CD4-positive, alpha-beta T cell treated with Interleukin-6 for 4 hours (primary cell): ENCODE results near the gene FHOD3.

Source experiments
- DNase-seq: peaks from one replicate; pipeline ENCODE4 v3.0.0-alpha.2; 2020; ENCODE audit warnings: mixed read lengths

Gene FHOD3

DNA sequence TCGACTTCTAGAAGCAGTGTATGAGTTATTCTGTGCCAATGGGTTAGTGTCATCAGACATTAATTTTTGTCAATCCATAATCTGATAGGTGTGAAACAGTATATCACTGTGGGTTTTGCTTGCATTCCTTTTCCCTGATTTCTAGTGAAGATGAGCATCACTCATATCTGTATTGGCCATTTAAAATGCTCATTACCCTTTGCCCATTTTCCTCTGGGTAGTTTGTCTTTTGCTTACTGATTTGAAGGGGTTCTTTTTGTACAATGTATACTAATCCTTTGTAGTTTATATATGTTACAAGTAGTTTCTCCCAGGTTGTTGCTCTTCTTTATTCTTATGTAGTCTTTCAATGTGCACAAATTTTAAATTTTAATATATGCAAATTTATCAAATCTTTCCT lies 379.1 kb downstream of the FHOD3 start:
- DNase-seq, result no peak

DNA sequence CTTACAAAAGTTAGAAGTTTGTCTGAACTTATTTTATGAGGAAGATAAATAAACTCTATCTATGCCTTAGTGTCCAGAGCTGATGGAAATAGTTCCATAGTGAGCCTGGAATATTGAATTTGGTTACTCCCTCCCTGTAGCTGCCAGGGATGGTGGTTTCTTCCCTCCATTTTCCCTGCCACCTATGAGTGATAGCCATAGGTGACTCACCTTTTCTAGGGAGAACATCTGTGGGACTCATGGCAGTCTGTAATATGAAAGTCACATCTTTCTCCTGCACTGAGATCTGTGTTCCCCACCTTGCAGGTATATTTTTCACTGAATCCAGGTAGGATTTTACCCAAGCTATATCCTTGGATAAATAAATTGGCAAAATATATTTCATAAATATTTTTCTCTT lies 382.5 kb downstream of the FHOD3 start:
- DNase-seq, result no peak

DNA sequence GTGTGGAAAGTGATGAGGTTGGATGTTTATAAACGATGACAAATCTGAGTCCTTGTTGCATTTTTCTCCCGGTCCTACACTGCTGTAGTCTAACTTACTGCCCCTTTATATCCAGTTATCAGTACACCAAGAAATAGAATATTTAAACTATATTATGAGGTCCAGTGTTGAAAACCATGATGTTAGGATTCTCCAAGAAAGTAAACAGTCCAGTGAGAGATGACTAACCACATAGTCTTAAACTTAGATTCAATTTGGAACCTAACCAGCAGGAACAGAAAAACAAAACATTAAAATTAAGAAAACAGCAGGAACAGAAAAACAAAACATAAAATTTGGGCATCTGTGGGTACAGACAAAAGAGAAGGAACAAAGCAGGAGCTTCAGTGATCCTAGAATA lies 388.1 kb downstream of the FHOD3 start:
- DNase-seq, result no peak

DNA sequence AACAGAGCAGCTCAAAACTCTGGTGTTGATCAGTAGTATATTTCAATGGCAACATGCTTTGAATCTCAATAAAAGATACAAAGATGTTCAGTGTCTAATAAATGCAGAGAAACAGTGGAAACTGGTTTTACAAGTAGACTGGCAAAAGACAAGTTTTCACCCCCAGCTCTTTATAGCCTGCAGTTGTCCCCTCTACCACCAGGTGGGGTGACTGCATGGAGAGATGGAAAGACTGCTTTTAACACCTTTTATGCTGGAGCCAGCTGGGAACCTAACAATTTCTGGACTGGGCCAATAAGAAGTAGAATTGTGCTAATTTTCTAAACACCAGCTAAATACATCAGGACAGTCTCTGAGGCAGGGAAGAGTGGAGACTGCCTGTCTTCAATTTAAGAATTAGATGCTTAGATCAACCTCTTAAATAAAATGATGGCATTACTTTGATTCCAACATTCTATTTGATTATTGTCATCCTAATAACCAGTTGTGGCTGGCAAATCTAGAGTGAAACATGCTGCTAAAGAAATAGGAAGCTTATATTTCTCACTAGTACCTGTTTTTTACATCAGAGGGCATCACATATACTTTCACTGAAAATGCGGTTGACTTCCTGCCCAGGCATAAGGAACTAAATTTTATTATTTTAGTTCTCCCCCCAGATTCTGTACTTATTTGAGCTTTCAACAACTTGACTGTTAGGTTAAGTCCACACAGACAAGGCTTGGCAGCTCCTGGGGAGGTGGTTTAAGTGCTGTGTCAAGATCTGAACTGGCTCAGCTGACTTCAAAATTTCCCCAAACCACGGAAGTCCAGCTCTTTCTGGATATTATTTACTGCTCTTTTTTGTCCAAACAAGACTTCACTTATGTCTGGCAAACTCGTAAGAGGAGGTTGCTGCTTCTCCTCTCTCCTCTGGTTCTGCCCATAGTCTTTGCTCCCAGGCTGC lies 390.8 kb downstream of the FHOD3 start:
- DNase-seq, result peak; percentile 35

DNA sequence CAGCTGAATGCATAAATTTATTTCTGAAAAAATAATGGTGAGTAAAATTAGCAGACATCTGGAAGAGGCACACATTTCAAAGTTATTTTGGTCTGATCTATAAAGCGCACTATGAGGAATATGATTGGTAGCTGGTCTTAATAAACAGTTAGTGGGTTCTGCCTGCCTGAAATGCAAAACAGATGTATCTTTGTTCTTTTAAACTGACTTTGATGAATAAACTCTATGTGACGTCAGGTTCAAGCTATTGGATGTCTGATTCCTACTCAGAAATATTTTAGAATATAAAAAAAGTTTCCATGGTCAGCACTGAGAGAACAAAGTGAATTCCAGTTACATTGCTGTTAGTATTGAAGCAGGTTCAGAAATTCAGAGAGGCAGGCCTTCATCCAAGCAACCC lies 394.9 kb downstream of the FHOD3 start:
- no peak for DNase-seq

DNA sequence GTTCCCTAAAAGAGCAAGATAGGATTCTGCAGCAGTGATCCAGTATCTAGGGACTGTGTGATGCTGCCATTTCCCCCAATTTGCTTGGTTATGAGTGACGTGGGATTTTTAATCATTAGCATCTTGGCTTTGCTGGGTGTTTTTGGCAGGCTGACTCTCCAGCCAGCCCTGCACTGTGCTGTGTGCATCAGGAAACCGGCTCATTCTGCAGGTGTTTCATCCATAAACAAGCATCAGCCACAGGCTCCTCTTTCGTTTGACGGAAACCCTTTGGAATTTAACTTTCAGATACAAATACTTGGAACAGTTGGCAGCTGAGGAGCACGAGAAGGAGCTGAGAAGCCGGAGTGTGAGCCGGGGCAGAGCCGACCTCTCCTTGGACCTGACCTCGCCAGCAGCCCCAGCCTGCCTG lies 395.4 kb downstream of the FHOD3 start:
- DNase-seq, result no peak

DNA sequence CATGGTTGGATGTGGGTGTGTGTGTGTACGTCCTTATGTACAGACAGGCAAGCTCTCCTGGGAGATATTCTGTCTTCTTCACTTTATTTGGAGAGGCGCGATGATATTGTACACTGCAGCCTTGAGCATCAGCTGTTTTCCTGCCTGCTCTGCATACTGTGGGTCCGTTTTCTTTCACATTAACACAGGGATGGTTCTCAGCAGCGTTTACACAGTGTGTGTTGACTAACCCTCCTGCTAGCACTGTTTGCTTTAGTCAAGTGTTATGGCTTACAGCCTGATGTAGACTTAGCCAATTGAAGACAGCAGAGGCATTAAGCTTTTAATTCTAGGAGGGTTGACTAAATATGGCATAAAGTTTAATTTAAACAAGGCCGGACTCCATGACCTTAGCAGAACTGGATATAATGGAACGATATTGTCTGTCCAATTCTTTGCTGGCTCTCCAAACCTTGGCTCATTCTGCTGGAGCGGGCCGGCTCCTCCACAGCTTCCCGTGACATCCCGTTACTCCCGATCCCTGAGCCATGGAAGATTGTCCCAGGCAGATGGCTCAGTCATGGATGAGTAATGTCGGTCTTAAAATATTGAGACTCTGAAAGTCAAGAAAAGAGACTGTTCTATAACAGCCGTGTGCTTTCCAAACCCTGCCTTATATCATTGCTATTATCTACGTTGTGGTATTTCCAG lies 396.6 kb downstream of the FHOD3 start:
- DNase-seq, result no peak

DNA sequence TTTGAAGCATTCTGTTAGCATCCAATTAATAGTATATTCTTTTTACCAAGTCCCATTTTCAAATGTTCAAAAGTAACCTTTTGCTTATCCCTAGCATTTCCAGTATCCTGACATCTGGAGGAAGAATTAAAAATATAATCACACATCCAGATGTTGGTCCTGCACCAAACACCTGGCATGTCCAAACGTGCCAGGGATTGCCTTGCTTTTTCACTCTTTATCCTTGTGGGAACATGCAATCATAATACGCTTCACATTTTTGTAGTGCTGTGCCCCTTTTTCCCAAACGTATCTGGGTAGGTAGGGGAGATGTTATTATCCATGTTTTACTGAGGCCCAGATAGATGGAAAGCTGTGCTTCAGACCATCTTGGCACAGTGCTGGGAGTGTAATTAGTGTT lies 398.3 kb downstream of the FHOD3 start:
- DNase-seq, result no peak

DNA sequence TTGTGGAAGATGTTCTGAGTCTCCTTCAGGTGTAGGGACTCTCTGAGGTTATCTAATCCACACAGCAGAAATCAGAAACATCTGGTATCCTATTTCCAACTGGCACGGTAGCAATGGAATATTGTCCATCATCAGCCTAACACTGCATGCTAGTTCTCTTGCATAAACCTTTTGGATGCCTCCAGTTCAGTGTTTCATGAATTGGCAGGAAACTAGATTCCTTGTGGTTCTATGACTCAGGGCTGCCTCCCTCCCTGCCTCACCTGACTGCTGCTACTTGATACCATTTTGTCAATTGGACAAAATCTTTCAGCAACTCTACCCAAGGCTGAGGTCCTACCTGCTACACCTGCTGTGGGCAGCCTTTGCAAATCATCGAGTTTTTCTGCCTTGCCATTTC lies 400.4 kb downstream of the FHOD3 start:
- DNase-seq, result no peak

DNA sequence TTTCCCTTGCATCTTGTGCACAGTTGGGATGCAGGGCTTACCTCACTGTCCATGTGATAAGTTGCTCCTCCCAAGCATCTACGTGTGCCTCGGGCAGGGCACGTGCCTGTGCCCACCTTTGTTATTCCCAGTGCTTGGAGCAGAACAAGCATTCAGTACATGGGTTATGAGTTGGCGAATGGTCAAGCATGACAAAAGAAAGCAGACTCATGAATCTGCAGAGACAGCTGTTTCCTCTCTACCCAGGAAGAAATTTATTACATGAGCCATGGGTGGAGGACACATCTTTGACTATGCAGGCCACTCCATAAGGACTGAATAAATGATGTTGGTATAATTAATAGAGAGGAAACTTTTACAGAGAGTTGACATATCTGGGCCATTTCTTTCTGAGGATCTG lies 403.4 kb downstream of the FHOD3 start:
- no peak for DNase-seq

DNA sequence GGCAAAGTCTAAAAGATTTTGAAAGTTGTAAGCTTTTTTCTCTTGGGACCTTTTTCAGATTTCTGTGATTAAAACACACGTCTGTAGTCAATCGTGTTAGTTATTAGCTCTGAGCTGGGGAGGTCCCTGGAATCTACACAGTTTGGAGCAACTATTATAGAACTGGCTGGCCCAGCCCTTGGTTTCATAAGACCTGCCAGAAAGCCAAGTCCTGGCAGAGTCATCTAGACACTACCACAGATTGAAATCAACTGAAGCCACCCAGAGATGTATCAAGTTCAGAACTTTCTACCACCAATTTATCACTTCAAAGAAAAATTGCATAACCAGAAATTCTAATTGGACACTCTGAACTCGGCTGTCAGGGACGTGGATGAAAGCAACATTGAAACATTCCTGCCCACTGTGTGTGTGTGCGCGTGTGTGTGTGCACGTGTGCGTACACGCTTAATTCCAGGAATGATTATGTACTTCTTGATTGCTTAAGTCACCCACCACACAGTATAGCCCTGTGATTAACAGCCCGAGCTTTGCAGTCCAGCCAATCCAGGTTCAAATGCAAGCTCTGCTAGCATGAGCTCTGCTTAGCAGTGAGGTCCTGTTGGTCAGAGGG lies 405.0 kb downstream of the FHOD3 start:
- no peak for DNase-seq

DNA sequence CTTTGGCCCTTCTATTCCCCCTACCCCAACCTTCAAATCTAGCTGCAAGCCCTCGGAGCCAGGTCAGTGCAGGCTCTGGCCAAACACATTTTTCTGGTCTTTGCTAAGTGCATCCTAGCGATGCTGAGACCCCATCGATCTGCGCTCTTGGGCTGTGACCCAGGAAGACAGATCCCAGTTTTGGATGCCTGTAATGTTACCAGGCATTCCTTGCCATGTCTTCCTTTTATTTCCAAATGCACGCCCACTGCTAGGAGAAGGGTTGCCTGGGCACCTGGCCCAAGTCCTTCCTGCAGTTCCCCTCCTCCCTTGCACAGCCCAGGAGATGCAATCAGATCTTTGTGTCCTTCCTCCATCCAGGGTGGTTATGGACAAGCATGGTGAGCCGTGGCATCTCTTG lies 406.6 kb downstream of the FHOD3 start:
- no peak for DNase-seq

DNA sequence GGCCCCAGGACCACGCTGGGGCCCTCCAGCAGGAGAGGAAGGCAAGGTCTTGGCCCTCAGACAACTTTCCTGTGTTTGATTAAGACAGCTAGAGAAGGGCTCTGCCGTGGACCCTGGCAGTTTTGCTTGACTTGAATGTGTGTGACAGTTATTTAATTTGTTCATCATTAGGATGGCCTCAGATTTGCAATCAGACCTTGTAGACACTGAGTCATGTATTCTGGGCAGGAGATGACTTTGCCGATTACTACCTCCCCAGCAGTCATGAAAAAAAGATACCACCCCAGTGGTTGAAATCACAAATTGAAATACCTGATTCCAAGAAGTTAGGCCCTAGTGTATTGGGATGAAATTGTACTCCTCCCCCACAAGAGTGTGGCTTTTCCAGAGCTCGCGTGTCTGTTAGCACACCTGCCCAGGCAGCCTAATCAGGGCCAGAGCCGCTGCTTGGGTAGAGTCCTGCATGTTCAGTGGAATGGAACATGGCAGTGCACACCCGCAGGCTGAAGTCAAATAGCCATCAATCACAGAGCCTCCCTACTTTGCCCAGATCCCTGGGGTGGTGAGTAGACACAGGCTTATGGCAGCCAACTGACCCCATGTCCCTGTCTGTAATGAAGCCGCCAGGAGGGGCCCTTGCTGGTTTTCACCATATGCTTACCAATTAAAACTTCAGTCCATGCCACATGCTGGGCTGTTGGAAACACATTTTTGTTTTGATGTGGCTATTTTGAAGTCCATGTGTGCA lies 408.8 kb downstream of the FHOD3 start:
- no peak for DNase-seq

DNA sequence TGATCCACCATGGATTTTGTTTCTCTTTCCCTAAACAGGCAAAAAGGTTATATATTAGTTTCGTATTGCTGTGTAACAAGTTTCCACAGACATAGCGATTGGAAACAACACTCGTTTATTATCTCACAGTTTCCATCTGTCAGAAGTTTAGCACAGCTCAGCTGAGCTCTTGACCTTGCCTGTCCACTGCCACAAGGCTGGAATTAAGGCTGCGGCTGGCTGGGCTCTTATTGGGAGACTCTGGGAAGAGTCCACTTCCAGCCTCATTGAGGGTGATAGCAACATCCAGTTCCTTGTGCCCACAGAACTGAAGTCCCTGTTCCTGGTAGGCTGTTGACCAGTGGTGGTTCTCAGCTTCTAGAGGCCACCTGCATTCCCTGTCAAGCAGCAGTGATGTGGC lies 410.9 kb downstream of the FHOD3 start:
- DNase-seq, result no peak

DNA sequence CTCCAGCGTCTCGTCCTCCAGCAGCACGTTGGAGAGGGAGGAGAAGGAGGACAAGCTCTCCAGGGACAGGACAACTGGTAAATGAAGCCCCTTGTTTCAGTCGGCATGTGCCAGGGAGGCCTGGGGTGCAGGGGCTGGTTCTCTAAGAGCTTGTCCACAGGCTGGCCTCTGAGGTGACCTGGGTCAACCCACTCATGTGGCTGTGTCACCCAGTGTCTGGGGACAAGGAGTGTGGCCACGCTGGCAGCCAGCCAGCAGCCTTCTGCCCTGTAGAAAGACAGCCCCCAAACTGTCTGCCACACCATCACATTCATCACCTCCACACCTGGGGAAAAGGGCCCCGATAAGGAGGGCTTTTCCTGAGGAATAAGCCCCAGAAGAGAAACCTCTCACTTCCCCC lies 411.8 kb downstream of the FHOD3 start:
- DNase-seq, result no peak

DNA sequence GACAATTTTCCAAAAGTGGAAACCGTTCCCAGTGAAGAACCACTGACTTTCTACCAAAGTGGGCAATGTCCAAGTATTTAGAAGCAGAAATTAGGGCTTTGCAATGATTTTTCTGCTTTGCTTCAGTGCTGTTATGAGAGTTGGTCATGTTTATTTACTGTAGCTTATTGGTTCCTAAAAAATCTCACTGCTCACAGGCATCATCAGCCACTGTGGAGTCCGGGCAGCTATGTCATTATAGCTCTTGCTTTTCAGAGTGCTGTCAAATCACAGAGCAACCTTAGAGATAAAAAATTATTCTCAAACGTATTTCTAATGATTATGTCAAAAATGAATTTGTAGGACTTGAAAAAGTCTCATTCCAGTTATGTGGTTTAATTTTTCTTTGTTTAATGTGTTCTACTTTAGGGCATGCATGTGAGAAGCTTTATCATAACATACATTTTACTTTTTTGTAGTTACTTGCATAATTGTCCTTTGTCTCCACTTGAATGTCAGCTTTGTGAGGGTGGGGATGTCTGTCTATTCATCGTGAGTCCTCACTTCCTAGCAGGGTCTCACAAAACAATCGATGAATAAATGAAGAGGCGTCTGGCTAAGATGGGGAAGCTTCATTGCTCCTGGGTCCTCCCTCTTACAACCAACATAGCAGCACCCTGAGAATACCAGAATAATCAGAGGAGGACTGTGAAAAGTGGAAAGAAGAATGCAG lies 413.7 kb downstream of the FHOD3 start:
- no peak for DNase-seq

DNA sequence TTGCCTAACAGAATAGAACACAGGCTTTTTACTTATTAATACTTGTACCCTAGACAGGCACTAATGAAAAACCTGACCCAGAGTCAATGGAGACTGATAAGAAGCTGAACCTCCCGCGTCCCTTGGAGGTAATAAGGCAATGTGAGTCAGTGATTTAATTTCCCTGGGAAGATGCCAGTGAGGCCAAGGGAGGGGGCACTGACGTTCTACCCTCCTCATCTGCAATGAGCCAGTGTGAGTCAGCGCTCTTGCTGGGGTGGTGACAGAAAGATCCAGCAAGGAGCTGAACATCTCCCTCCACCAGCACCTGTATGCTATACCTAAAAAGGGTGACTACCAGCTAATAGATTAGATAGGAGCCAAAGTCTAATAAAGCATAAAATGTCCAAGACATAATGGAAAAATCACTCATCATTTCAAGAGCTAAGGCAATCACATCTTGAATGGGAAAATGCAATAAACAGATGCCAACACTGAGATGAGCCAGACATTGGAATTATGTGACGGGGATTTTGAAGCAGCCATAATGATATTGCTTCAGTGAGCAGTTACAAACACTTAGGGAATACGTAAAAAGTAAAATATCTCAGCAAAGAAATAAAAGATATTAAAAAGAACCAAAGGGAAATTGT lies 414.4 kb downstream of the FHOD3 start:
- DNase-seq, result no peak

DNA sequence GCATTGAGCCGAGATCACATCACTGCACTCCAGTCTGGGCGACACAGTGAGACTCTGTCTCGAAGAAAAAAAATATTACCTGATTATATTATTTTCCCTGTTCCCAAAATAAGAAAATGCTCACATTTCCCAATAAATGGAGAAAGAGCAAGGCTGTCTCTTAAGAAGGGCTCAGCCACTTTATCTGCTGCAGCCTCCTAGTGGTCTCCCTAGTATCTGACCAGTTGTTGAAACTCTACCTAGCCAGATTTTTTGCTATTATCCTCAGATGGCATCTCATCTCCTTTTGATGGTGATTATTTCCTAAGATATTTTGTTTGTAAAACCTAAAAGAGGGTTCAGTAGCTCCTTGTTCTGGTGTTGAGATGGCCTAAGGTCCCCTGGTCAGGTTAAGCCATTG lies 417.0 kb downstream of the FHOD3 start:
- no peak for DNase-seq

DNA sequence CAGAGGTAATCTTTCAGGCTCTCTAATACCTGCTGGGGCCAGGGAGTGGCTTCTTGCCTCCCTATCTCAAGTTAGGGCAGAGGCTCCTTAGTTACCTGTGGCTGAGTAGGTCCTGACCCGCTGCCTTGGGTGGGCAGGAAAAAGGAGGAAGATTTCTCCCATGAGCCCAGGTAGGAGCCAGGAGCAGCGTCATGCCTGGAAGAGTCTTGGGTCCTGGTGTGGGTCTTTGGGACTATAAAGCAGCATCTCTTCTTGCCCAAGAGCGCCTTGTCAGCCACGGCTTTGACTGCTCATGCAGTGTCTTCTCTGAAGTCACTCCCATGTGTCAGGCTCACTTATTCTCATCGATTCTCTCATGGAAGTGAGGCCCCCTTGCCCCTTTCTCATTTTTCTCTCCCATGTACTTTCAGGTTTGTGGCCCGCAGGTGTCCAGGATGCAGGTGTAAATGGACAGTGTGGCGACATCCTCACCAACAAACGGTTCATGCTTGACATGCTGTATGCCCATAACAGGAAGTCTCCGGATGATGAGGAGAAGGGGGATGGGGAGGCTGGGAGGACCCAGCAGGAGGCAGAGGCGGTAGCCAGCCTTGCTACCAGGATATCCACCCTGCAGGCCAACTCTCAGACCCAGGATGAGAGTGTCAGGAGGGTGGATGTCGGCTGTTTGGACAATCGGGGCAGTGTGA lies 420.1 kb downstream of the FHOD3 start:
- DNase-seq, result no peak

DNA sequence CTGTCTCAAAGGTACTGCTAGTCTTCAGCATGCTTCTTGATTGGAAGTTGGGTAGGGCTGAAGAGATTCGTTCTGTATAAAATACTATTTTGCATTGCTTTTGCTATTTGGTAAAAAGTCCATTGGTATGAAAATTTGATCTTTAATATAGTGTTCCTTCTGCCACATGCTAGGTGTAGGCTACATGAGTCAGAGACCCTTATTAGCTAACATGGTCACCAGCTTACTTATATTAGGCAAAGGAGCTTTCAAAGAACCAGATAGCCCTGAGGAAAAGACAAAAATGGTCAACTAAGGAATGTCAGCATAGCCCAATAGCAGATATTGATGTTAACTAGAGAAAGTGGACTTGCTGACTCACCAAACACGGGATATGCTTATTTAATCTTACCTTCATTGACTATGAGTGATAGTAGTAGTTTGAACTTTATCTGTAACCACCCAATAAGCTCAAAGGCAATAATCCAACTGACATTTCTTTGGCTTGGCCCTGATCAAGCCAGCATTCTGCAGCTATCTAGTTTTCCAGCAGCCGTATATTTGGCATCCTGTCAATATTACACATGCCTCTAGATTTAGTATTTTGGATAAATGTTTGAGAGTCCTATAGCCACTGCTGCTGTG lies 421.3 kb downstream of the FHOD3 start:
- DNase-seq, result no peak

DNA sequence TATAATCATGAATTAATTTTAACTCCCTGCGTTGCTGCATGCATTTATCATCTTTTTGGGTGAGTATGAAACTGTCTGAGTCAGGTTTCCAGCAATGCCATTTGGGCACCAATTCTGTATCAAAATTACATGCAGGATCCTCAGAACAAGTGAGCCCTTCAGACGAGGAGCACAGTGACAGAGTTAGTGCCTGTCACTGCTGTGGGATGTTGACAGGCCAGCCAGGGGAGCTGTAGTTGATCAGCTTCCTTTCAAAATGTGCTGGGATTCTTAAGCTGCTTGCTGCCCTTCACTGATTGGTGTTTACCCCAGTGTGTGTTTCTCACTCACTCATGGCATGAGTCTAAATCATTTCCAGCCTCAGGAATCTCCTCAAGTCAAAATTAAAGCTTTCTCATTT lies 422.1 kb downstream of the FHOD3 start:
- no peak for DNase-seq
